Activated naive CD4-positive, alpha-beta T cell treated with anti-CD3 and anti-CD28 coated beads, Interleukin-2, amount 50 U/mL, for 72 hours (primary cell): ENCODE data around the gene PPIG. TPM values are rescaled to one million over a fixed set of nuclear protein-coding genes. Genes with fewer than 3 reads are reported as not detected.
A peak's percentile ranks its signal among the peaks of the same experiment; 100 is the strongest.
"Not testable (repeated sequence)": the region's sequence is repeated elsewhere in the genome, so short reads cannot be mapped to it uniquely, and the experiment has no call there.

Experiments
- ATAC-seq, 2 donors: fragments of 150-1000 bp; cut with Tn5 transposase; 2 replicates each; pipeline ENCODE4 v1.10.0; 2021; ENCODE audit warnings: mild to moderate bottlenecking in 2 of 2, moderate library complexity in 2 of 2
- DNase-seq, 2 donors: peaks; one replicate each; pipeline ENCODE4 v3.0.0; 2021 to 2022; ENCODE audit warnings: low spot score in 2 of 2
- H3K27ac Mint-ChIP-seq, 2 donors: one replicate each; pipeline ENCODE4 v1.8.0; 2022; ENCODE audit warnings: mild to moderate bottlenecking in 2 of 2, mixed read lengths in 2 of 2
- H3K36me3 Mint-ChIP-seq, 2 donors: one replicate each; pipeline ENCODE4 v1.8.0; 2022; ENCODE audit warnings: mixed read lengths in 2 of 2
- H3K9me3 Mint-ChIP-seq, 2 donors: one replicate each; pipeline ENCODE4 v1.8.0; 2022; ENCODE audit warnings: mixed read lengths in 2 of 2
- total RNA-seq, 2 donors: library from RNA; stranded (reverse); gene quantifications; one replicate each; pipeline ENCODE4 v1.2.3, GENCODE V29; 2022

The PPIG gene
- total RNA-seq, 2 donors from 2014 or later, result 55.3 to 76.8 TPM

DNA sequence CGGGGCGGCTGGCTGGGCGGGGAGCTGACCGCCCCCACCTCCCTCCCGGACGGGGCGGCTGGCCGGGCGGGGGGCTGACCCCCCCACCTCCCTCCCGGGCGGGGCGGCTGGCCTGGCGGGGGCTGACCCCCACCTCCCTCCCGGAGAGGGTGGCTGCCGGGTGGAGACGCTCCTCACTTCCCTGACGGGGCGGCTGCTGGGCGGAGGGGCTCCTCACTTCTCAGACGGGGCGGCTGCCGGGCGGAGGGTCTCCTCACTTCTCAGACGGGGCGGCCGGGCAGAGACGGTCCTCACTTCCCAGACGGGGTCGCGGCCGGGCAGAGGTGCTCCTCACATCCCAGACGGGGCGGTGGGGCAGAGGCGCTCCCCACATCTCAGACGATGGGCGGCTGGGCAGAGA, 8.9 kb upstream of the PPIG start:
- not testable (repeated sequence) for DNase-seq, H3K36me3 Mint-ChIP-seq

DNA sequence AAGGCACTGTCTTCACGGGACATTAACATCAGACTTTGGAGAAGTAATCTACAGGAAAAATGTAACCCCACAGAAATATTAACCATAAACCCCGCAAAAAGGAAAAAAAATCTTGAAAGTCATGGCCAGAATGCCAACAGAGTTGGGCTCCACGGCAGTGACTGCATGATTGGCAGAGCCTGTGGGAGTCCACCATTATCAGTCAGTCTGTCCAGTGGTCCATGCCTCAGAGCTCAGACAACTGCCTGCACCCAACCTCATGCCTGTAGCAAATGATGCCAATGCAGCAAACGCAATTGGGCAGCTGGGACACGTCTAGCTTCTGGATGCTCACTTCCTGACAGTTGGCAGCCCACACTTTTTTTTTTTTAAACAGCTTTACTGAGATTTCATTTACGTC, 5.1 kb upstream of the PPIG start:
- ATAC-seq (no peak), DNase-seq (no peak)
- no peak overlapping the region for H3K27ac Mint-ChIP-seq
- peaks cover 3 to 15% of the 10 kb centered on the region in 2 donors for H3K36me3 Mint-ChIP-seq
- peaks cover 3 to 11% of the 10 kb centered on the region in 2 donors for H3K9me3 Mint-ChIP-seq

More for the DNA sequence above, 8.9 kb upstream of the PPIG start:
- H3K9me3 Mint-ChIP-seq, ATAC-seq, H3K27ac Mint-ChIP-seq: not testable (repeated sequence)

DNA sequence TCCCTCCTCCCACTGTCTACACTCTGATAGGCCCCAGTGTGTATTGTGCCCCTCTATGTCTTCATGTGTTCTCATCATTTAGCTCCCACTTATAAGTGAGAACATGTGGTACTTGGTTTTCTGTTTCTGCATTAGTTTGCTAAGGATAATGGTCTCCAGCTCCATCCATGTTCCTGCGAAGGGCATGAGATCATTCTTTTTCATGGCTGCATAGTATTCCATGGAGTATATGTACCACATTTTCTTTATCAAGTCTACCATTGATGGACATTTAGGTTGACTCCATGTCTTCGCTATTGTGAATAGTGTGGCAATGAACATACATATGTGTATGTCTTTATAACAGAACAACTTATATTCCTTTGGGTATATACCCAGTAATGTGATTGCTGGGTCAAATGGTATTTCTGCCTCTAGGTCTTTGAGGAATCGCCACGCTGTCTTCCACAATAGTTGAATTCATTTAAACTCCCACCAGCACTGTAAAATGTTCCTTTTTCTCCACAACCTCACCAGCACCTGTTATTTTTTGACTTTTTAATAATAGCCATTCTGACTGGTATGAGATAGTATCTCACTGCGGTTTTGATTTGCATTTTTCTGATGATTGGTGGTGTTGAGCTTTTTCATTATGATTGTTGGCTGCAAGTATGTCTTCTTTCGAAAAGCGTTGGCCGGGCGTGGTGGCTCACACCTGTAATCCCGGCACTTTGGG, 1.4 kb upstream of the PPIG start:
- Mint-ChIP-seq H3K27ac (peak overlapping the region in 1 of 2 donors; percentile 98), H3K36me3 (peaks cover 20 to 33% of the 10 kb centered on the region in 2 donors), H3K9me3 (peaks cover 4 to 13% of the 10 kb centered on the region in 2 donors)
- not testable (repeated sequence) for ATAC-seq, DNase-seq

DNA sequence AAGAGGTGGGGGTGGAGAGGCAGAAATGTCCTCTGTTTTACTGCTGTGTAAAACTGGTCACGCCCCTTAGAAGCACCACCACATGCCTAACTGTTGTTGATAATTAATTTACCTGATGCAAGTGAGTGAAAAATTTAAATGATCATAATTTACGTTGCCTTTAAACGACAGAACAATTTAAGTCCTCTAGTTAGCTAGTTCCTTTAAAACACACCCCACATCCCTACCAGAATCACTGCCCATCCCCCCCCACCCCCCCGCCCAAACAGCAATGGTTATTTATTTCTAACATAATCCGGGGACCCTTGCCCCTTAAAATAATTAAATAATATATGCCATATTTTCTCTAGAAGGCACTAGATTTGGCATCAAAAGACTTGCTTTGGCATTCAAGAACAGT, 633 bp upstream of the PPIG start:
- ATAC-seq (no peak), DNase-seq (no peak)
- H3K9me3 Mint-ChIP-seq, result peaks cover 4 to 13% of the 10 kb centered on the region in 2 donors
- H3K27ac Mint-ChIP-seq, result peak overlapping the region in 1 of 2 donors; percentile 98
- H3K36me3 Mint-ChIP-seq, result peaks cover 20 to 33% of the 10 kb centered on the region in 2 donors

DNA sequence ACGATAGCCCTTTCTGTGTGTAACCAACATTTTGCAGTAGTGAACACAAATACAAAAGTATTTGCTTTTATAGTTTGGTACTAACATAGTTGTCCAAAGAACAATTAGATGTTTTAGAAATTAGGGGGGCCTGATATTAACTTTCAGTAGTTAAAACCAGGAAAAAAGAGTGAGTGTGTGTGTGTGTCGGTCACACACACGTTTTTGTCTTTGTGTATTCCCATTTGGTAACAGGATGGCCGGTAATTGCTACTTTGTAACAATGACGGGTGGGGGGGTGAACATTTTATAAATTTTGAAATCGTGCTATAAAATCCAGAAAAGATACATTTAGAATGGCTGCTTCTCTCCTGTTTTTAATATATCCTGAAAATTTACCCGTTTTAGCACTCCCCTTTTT, 1.5 kb downstream of the PPIG start:
- peaks cover 4 to 13% of the 10 kb centered on the region in 2 donors for H3K9me3 Mint-ChIP-seq
- H3K27ac Mint-ChIP-seq, result peak overlapping the region; percentile 98 to 99
- H3K36me3 Mint-ChIP-seq, result peaks cover 20 to 43% of the 10 kb centered on the region in 2 donors
- ATAC-seq (no peak), DNase-seq (no peak)

DNA sequence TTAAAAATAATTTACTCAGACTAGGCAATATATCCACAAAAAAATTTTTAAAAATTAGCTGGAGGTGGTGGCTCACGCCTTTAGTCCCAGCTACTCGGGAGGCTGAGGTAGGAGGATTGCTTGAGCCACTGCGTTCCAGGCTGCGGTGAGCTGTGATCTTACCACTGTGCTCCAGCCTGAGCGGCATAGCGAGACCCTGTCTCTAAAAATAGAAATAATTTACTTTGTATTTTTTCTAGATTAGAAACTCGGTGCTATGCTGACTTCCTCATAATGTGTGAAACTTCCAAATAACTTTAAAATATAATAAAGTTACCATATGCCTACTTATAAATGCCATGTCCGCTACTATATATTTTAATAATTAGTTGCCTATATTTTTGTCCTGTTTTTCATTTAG, 6.7 kb downstream of the PPIG start:
- H3K36me3 Mint-ChIP-seq, result peaks cover 0 to 11% of the 10 kb centered on the region in 2 donors
- ATAC-seq, result no peak
- no peak overlapping the region for H3K27ac Mint-ChIP-seq
- H3K9me3 Mint-ChIP-seq, result no peaks in the 10 kb centered on the region
- no peak for DNase-seq

DNA sequence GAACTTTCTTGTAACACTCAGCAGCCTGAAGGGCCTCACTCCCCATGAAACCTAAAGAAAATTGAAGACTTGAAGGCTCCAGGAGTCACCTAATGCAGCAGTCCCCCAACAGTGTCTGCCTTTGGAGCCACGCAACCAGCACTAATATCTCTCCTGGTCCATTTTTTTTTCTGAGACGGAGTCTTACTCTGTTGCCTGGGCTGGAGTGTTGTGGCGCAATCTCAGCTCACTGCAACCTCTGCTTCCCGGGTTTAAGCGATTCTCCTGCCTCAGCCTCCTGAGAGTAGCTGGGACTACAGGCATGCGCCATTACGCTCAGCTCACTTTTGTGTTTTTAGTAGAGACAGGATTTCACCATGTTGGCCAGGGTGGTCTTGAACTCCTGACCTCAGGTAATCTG, 12.4 kb downstream of the PPIG start:
- H3K9me3 Mint-ChIP-seq, DNase-seq, ATAC-seq, H3K36me3 Mint-ChIP-seq, H3K27ac Mint-ChIP-seq: not testable (repeated sequence)

DNA sequence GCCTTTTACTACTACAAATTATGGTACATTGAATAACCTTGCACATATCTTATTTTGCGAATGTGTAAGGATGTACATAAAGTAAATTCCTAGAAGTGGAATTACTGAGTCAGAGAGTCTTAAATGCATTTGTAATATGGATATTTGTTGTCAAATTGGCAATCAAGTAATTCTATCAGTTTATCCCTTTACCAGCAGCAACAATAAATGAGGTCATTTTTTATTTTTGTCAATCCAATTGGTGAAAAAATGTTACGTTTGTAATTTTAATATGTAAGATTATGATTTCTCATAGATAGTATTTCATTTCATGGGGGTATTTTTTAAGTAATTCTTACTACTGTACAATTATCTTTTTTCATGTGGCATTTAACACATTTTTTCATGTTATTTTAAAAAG, 14.8 kb downstream of the PPIG start:
- ATAC-seq (no peak), DNase-seq (no peak)
- Mint-ChIP-seq H3K27ac (no peak overlapping the region), H3K9me3 (no peaks in the 10 kb centered on the region), H3K36me3 (peaks cover 0 to 10% of the 10 kb centered on the region in 2 donors)

DNA sequence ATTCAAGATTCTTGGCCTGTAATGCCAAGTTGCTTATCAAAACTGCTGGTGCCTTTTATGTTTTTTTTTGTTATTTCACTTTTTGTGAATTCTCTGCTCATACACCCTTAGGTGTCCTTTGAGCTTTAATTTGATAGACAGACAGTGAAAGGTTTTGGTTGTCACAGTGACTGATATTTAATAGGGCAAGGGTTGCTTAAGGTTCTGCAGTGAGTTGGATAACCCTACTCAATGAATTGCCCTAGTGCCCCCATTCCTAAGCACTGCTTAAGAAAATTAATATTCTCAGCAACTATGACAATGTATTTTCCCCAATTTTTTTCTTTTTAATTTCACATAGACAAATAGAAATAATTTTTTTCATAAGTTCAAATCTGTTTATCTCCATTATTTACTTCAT, 15.4 kb downstream of the PPIG start:
- ATAC-seq (no peak), DNase-seq (no peak)
- no peaks in the 10 kb centered on the region for H3K9me3 Mint-ChIP-seq
- no peak overlapping the region for H3K27ac Mint-ChIP-seq
- peaks cover 0 to 10% of the 10 kb centered on the region in 2 donors for H3K36me3 Mint-ChIP-seq

DNA sequence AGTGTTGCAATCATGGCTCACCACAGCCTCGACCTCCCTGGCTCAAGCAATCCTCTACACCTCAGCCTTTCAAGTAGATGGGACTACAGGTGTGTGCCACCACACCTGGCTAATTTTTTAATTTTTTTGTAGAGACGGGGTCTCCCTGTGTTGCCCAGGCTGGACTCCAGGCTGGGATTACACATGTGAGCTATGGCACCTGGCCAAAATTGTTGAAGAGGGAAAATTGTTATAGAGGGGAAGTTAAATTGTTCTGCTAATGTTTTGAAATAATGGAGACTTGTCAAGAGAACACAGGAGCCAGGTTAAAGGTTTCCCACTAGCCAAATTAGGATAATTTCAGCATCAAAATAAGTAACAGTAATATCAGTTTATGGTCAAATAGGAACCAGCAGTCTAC, 25.1 kb downstream of the PPIG start:
- Mint-ChIP-seq H3K36me3 (peaks cover 14 to 52% of the 10 kb centered on the region in 2 donors), H3K9me3 (no peaks in the 10 kb centered on the region), H3K27ac (peak overlapping the region in 1 of 2 donors; percentile 34)
- no peak for ATAC-seq
- no peak for DNase-seq

DNA sequence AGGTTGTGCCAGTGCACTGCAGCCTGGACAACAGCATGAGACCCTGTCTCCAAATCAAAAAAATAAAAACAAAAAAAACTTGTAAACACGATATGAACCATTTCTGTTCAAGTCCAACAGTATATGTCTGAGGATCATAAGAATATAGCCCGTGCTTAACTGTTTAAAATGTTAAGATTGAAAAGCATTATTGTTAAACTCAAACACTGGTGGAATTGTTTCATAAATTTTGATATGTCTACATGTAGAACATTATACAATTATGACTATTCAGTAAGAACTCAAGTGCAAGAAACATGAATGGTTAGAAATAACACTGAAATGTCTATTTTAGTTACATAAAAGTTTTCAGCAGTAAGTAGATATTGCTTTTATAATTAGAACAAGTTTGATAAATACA, 29.7 kb downstream of the PPIG start:
- no peak for ATAC-seq
- peaks cover 0 to 4% of the 10 kb centered on the region in 2 donors for H3K9me3 Mint-ChIP-seq
- no peak overlapping the region for H3K27ac Mint-ChIP-seq
- H3K36me3 Mint-ChIP-seq, result peaks cover 51 to 81% of the 10 kb centered on the region in 2 donors
- no peak for DNase-seq

DNA sequence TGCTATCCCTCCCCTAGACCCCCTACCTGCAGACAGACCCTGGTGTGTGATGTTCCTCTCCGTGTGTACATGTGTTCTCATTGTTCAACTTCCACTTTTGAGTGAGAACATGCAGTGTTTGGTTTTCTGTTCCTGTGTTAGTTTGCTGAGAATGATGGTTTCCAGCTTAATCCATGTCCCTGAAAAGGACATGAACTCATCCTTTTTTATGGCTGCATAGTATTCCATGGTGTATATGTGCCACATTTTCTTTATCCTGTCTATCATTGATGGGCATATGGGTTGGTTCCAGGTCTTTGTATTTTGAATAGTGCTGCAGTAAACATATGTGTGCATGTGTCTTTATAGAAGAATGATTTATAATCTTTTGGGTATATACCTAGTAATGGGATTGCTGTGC, 31.8 kb downstream of the PPIG start:
- H3K9me3 Mint-ChIP-seq, H3K27ac Mint-ChIP-seq, DNase-seq, ATAC-seq: not testable (repeated sequence)
- H3K36me3 Mint-ChIP-seq, result peaks cover 41 to 65% of the 10 kb centered on the region in 2 donors

DNA sequence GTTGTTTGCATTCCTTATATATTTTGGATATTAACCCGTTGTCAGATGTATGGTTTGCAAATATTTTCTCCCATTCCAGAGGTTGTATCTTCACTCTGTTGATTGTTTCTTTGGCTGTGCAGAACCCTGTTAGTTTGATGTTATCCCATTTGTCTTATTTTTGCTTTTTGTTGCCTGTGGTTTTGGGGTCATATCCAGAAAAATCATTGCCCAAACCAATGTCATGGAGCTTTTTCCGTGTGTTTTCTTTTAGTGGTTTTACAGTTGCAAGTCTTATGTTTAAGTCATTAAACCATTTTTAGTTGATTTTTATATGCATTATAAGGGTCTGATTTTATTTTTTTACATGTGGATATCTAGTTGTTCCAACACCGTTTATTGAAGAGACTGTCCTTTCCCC, 35.8 kb downstream of the PPIG start:
- H3K27ac Mint-ChIP-seq, result no peak overlapping the region
- peaks cover 44 to 49% of the 10 kb centered on the region in 2 donors for H3K36me3 Mint-ChIP-seq

DNA sequence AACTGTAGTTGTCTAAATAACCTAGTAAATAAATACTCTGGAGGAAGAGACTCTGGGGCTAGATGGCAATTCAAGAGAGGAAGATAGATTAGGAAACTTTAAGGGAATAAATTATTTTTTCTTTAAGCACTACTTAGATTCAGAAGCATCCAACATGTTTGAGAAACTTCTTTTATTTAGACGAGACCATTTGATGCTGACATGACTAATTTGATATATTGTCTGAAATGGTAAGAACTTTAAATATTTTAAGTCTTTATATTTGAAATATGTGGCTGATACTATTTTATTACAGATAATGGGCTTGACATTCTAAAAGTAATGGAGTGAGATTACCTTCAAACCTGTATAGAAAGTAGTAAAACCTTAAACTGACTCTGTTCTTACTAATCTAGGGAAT, 36.4 kb downstream of the PPIG start:
- H3K27ac Mint-ChIP-seq, result peak overlapping the region in 1 of 2 donors; percentile 56
- peaks cover 38 to 45% of the 10 kb centered on the region in 2 donors for H3K36me3 Mint-ChIP-seq
- DNase-seq (no peak), ATAC-seq (no peak)
- H3K9me3 Mint-ChIP-seq, result peaks cover 0 to 4% of the 10 kb centered on the region in 2 donors

More for the DNA sequence above, 35.8 kb downstream of the PPIG start:
- DNase-seq, result no peak
- peaks cover 0 to 4% of the 10 kb centered on the region in 2 donors for H3K9me3 Mint-ChIP-seq
- no peak for ATAC-seq

DNA sequence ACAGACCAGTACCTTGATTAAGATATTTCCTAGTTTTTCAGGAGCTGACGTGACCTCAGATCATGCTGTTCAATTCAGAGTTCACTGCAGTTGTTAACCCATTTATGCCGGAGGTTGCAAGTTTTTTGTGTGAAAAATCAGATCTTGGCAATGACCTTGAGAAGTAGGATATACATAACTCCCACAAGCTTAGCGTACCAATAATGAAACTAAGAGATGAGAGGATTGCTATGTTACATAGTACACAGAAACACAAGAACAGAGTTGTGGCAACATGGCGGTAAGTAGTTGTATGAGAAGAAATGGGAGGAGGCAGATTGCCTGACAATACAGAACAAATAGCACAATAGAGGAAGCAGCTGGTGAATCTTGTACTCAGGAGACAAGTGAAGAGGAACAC, 39.1 kb downstream of the PPIG start:
- Mint-ChIP-seq H3K9me3 (no peaks in the 10 kb centered on the region), H3K27ac (peak overlapping the region; percentile 5 to 46), H3K36me3 (peaks cover 11 to 18% of the 10 kb centered on the region in 2 donors)
- no peak for DNase-seq
- ATAC-seq, result peak in 1 of 2 donors; percentile 57

DNA sequence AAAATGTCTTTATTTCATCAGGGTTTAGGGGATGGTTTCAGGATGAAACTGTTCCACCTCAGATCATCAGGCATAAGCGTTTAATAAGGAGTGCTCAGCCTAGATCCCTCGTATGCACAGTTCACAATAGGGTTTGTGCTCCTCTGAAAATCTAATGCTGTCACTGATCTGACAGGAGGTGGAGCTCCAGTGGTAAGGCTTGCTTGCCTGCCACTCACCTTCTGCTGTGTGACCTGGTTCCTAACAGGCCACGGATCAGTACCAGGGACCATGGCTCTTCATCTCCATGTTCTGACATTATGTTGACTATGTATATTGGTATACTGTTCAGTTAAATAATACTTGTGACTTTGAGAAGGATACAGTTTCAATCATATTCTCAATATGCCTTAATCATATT, 41.6 kb downstream of the PPIG start:
- Mint-ChIP-seq H3K9me3 (no peaks in the 10 kb centered on the region), H3K36me3 (peaks cover 4 to 12% of the 10 kb centered on the region in 2 donors), H3K27ac (no peak overlapping the region)
- no peak for DNase-seq
- ATAC-seq, result no peak

DNA sequence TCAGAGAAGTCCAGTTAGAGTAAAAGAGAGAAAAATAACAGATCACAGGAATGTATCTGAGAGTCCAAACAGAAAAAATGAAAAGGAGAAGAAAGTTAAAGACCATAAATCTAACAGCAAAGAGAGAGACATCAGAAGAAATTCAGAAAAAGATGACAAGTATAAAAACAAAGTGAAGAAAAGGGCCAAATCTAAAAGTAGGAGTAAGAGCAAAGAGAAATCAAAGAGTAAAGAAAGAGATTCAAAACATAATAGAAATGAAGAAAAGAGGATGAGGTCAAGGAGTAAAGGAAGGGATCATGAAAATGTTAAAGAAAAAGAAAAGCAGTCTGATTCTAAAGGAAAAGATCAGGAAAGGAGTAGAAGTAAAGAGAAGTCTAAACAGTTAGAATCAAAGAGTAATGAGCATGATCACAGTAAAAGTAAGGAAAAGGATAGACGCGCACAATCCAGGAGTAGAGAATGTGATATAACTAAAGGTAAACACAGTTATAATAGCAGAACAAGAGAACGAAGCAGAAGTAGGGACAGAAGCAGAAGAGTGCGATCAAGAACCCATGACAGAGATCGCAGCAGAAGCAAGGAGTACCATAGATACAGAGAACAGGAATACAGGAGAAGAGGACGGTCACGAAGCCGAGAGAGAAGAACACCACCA, 52.4 kb downstream of the PPIG start:
- no peak for DNase-seq

More for the DNA sequence above, 52.4 kb downstream of the PPIG start:
- peaks cover 6 to 10% of the 10 kb centered on the region in 2 donors for H3K36me3 Mint-ChIP-seq
- no peak for ATAC-seq
- H3K27ac Mint-ChIP-seq, result no peak overlapping the region
- H3K9me3 Mint-ChIP-seq, result no peaks in the 10 kb centered on the region
